Erythroblast (primary cell): Measurements from ENCODE around the gene STK39.

Experiments used
- GATA1 ChIP-seq: IDR thresholded peaks from 2 replicates; pipeline ENCODE4 v1.6.1; 2011; ENCODE audit warnings: low read depth, mild to moderate bottlenecking, control low read depth, low read length, moderate library complexity
- POLR2A ChIP-seq: IDR thresholded peaks from 2 replicates; pipeline ENCODE4 v1.6.1; 2011; ENCODE audit warnings: mild to moderate bottlenecking, low read length

GRCh38 chr2:168179592-168179991 lies 67.8 kb downstream of the STK39 start:
- TF ChIP-seq POLR2A (no peak), GATA1 (no peak)
